H1 (cell line): Measurements from ENCODE around the gene COMMD2. TPM values are rescaled to one million over a fixed set of nuclear protein-coding genes. Genes with fewer than 3 reads are reported as not detected.

Source experiments
- CTCF ChIA-PET: fragments of 300-600 bp; sonication (Branson Sonifier 250); formaldehyde crosslinking; loops from one replicate; lab custom pipeline; 2021; ENCODE audit not compliant: partially characterized antibody; lab: Charles Lee
- POLR2A ChIA-PET: fragments of 300-600 bp; sonication (Branson Sonifier 250); formaldehyde crosslinking; loops from one replicate; lab custom pipeline; 2021; ENCODE audit warnings: inconsistent platforms; ENCODE audit not compliant: partially characterized antibody; lab: Charles Lee
- DNase-seq, 2 experiments: peaks; one replicate each; pipeline versions ENCODE4 v3.0.0 to v3.0.0-alpha.2; 2010 to 2022; ENCODE audit warnings: low spot score in 2 of 2, low read depth in 1 of 2, mixed read lengths in 1 of 2
- FAIRE-seq: peaks from 2 replicates; lab custom pipeline; 2011; peaks lifted over from hg19 to GRCh38; lab: Jason Lieb, UNC
- H2AFZ ChIP-seq: 2 replicates; pipeline ENCODE4 v1.8.1; 2012; ENCODE audit warnings: low read length, inconsistent platforms
- H2AK5ac ChIP-seq: 2 replicates; pipeline ENCODE4 v1.6.1; 2013; ENCODE audit warnings: low read depth, low read length
- H2BK120ac ChIP-seq: replicated peaks from 2 replicates; pipeline ENCODE3; 2013; ENCODE audit warnings: low read depth, low read length, inconsistent platforms
- H2BK12ac ChIP-seq: 2 replicates; pipeline ENCODE4 v1.6.1; 2013; ENCODE audit warnings: low read depth, low read length
- H2BK15ac ChIP-seq: 2 replicates; pipeline ENCODE4 v1.6.1; 2013; ENCODE audit warnings: low read length
- H2BK20ac ChIP-seq: 2 replicates; pipeline ENCODE4 v1.6.1; 2013; ENCODE audit warnings: low read length
- H2BK5ac ChIP-seq: 2 replicates; pipeline ENCODE4 v1.6.1; 2013; ENCODE audit warnings: low read depth, low read length
- H3K14ac ChIP-seq: 2 replicates; pipeline ENCODE4 v1.6.1; 2013; ENCODE audit warnings: inconsistent platforms; ENCODE audit not compliant: insufficient read length
- H3K18ac ChIP-seq: 2 replicates; pipeline ENCODE4 v1.6.1; 2013; ENCODE audit warnings: low read length; ENCODE audit errors: extremely low read depth
- H3K23ac ChIP-seq: 2 replicates; pipeline ENCODE4 v1.6.1; 2013; ENCODE audit warnings: inconsistent platforms; ENCODE audit not compliant: insufficient read length
- H3K23me2 ChIP-seq: 2 replicates; pipeline ENCODE4 v1.6.1; 2013; ENCODE audit warnings: low read depth, low read length
- H3K27ac ChIP-seq: 2 replicates; pipeline ENCODE4 v1.6.1; 2011; ENCODE audit warnings: low read depth, low read length, inconsistent platforms
- H3K27me3 ChIP-seq, 4 experiments: replicated peaks in 1 of 4; 1 replicate in 1 of 4; 2 replicates in 3 of 4; pipeline versions ENCODE4 v1.6.1 to v1.8.1; 2011 to 2013; ENCODE audit warnings: low read length in 3 of 4, mild to moderate bottlenecking in 3 of 4, inconsistent platforms in 2 of 4, mixed read lengths in 2 of 4, moderate library complexity in 1 of 4; ENCODE audit not compliant: control insufficient read depth in 3 of 4, insufficient read depth in 3 of 4; ENCODE audit errors: extremely low read depth in 1 of 4
- H3K36me3 ChIP-seq, 4 experiments: 2 replicates each; pipeline versions ENCODE4 v1.6.1 to v1.8.1; 2011 to 2013; ENCODE audit warnings: mild to moderate bottlenecking in 4 of 4, low read length in 3 of 4, moderate library complexity in 2 of 4, control low read depth in 1 of 4, inconsistent platforms in 1 of 4; ENCODE audit not compliant: insufficient read depth in 4 of 4, control insufficient read depth in 2 of 4
- H3K4ac ChIP-seq: replicated peaks from 2 replicates; pipeline ENCODE3; 2013; ENCODE audit warnings: low read length, low read depth, mixed read lengths, inconsistent platforms; ENCODE audit not compliant: insufficient read length
- H3K4me1 ChIP-seq, 4 experiments: replicated peaks in 1 of 4; 1 replicate in 1 of 4; 2 replicates in 3 of 4; pipeline versions ENCODE4 v1.6.1 to v1.8.1; 2011 to 2013; ENCODE audit warnings: low read length in 3 of 4, inconsistent platforms in 2 of 4, mixed read lengths in 1 of 4; ENCODE audit not compliant: insufficient read depth in 4 of 4, control insufficient read depth in 3 of 4
- H3K4me2 ChIP-seq, 2 experiments: 2 replicates each; pipeline versions ENCODE4 v1.6.1 to v1.8.1; 2011 to 2013; ENCODE audit warnings: low read depth in 2 of 2, low read length in 2 of 2, control low read depth in 1 of 2, inconsistent platforms in 1 of 2, mild to moderate bottlenecking in 1 of 2; ENCODE audit not compliant: insufficient read depth in 1 of 2
- H3K4me3 ChIP-seq, 4 experiments: fragments of 200-600, 300-600 bp in 1 of 4; sonication (generic), shearing (Covaris generic), sonication (Bioruptor Twin) in 1 of 4; 2 replicates each; pipeline versions ENCODE4 v1.5.1 to v1.8.1; 2011 to 2016; ENCODE audit warnings: low read length in 4 of 4, low read depth in 3 of 4, control low read depth in 2 of 4, inconsistent platforms in 2 of 4, mild to moderate bottlenecking in 2 of 4, mixed read lengths in 1 of 4, moderate library complexity in 1 of 4; ENCODE audit not compliant: insufficient read depth in 2 of 4; ENCODE audit errors: extremely low read depth in 1 of 4
- H3K56ac ChIP-seq: replicated peaks from 2 replicates; pipeline ENCODE3; 2013; ENCODE audit warnings: low read depth, mild to moderate bottlenecking, mixed read lengths, low read length, inconsistent platforms; ENCODE audit not compliant: insufficient read length
- H3K79me1 ChIP-seq: 2 replicates; pipeline ENCODE4 v1.6.1; 2013; ENCODE audit warnings: low read depth, low read length, control low read depth
- H3K79me2 ChIP-seq, 2 experiments: 2 replicates each; pipeline versions ENCODE4 v1.6.1 to v1.8.1; 2012 to 2013; ENCODE audit warnings: low read length in 2 of 2, mild to moderate bottlenecking in 2 of 2, inconsistent platforms in 1 of 2; ENCODE audit not compliant: insufficient read depth in 2 of 2, control insufficient read depth in 1 of 2
- H3K9ac ChIP-seq, 4 experiments: replicated peaks in 1 of 4; 1 replicate in 1 of 4; 2 replicates in 3 of 4; pipeline versions ENCODE4 v1.6.1 to v1.8.1; 2011 to 2013; ENCODE audit warnings: low read depth in 3 of 4, low read length in 3 of 4, control low read depth in 2 of 4, mild to moderate bottlenecking in 2 of 4, moderate library complexity in 2 of 4, inconsistent platforms in 1 of 4; ENCODE audit errors: extremely low read depth in 1 of 4
- H3K9me3 ChIP-seq, 2 experiments: 2 replicates each; pipeline versions ENCODE4 v1.6.1 to v1.8.1; 2012 to 2013; ENCODE audit warnings: mild to moderate bottlenecking in 2 of 2, moderate library complexity in 2 of 2, control low read depth in 1 of 2, inconsistent platforms in 1 of 2, low read depth in 1 of 2, low read length in 1 of 2, mixed read lengths in 1 of 2; ENCODE audit not compliant: insufficient read depth in 2 of 2
- H4K20me1 ChIP-seq, 2 experiments: replicated peaks in 1 of 2; 2 replicates each; pipeline versions ENCODE3 to v1.8.1; 2011 to 2013; ENCODE audit warnings: inconsistent platforms in 2 of 2, low read length in 2 of 2, mild to moderate bottlenecking in 1 of 2; ENCODE audit not compliant: insufficient read depth in 2 of 2, control insufficient read depth in 1 of 2
- H4K5ac ChIP-seq: 2 replicates; pipeline ENCODE4 v1.6.1; 2013; ENCODE audit warnings: low read length, low read depth, mixed read lengths, inconsistent platforms; ENCODE audit not compliant: insufficient read length
- H4K8ac ChIP-seq: 2 replicates; pipeline ENCODE4 v1.8.0; 2013; ENCODE audit warnings: mild to moderate bottlenecking, moderate library complexity, low read length, inconsistent platforms; ENCODE audit not compliant: insufficient read depth; ENCODE audit errors: extremely low read depth
- H4K91ac ChIP-seq: replicated peaks from 2 replicates; pipeline ENCODE3; 2013; ENCODE audit warnings: low read length, mixed read lengths, inconsistent platforms; ENCODE audit not compliant: insufficient read length
- CBX8 ChIP-seq: fragments of 300-800, 300-1000 bp; sonication (generic); IDR thresholded peaks from 2 replicates; pipeline ENCODE4 v1.7.1; 2016; ENCODE audit warnings: low read depth, low read length, borderline replicate concordance
- CHD1 ChIP-seq: IDR thresholded peaks from 2 replicates; pipeline ENCODE4 v1.6.1; 2012; ENCODE audit warnings: low read depth, low read length, improper control_type of control experiment
- GABPA ChIP-seq: IDR thresholded peaks from 2 replicates; pipeline ENCODE4 v1.6.1; 2011; ENCODE audit warnings: mild to moderate bottlenecking, low read length, moderate library complexity, borderline replicate concordance; ENCODE audit not compliant: insufficient read depth
- HDAC2 ChIP-seq, 2 experiments: fragments of 300-600 bp in 1 of 2; sonication (generic) in 1 of 2; IDR thresholded peaks; 2 replicates each; pipeline ENCODE4 v1.6.1; 2011 to 2012; ENCODE audit warnings: low read depth in 2 of 2, low read length in 2 of 2, mild to moderate bottlenecking in 2 of 2, moderate library complexity in 2 of 2, borderline replicate concordance in 1 of 2, inconsistent platforms in 1 of 2
- PHF8 ChIP-seq: fragments of 200-600 bp; sonication (generic); conservative IDR thresholded peaks from 2 replicates; pipeline ENCODE4 v1.7.1; 2012; ENCODE audit warnings: low read depth, mild to moderate bottlenecking, inconsistent platforms, low read length, moderate library complexity
- SIRT6 ChIP-seq: IDR thresholded peaks from one replicate; pipeline ENCODE4 v1.7.1; 2012; ENCODE audit warnings: low read length, inconsistent platforms
- SP1 ChIP-seq: IDR thresholded peaks from 2 replicates; pipeline ENCODE4 v1.6.1; 2011; ENCODE audit warnings: low read depth, low read length
- TCF12 ChIP-seq: IDR thresholded peaks from 2 replicates; pipeline ENCODE4 v1.6.1; 2011; ENCODE audit warnings: low read depth, mild to moderate bottlenecking, low read length
- ZNF274 ChIP-seq: IDR thresholded peaks from 2 replicates; pipeline ENCODE4 v1.7.0; 2012; ENCODE audit warnings: low read length, borderline replicate concordance; ENCODE audit errors: extremely low read depth
- WGBS, 2 experiments: shearing (Covaris generic) in 1 of 2; methylation state at CpG; one replicate each; pipeline versions ENCODE4 v1.1.6 to v1.1.7; 2013 to 2015; ENCODE audit warnings: low lambda C conversion rate in 2 of 2, mixed read lengths in 2 of 2, inconsistent platforms in 1 of 2, low coverage in 1 of 2, missing lambda C conversion rate in 1 of 2; ENCODE audit not compliant: insufficient replicate concordance in 2 of 2, insufficient coverage in 1 of 2, insufficient read length in 1 of 2; ENCODE audit errors: extremely low coverage in 1 of 2, missing lambda C conversion rate in 1 of 2; 5-methylcytosine and 5-hydroxymethylcytosine counted together
- polyA plus RNA-seq, 7 experiments: library from polyadenylated mRNA; depleted of rRNA in 3 of 7; stranded (reverse) in 5 of 7; unstranded in 2 of 7; fragments of >200 nt in 5 of 7; fragments of 200-250 nt in 2 of 7; gene quantifications; 1 replicate in 5 of 7; 2 replicates in 1 of 7; 4 replicates in 1 of 7; pipeline versions ENCODE4 v1.2.1 to v1.2.3, GENCODE V29; 2011 to 2013; ENCODE audit warnings: missing spikeins in 2 of 7, mixed read lengths in 2 of 7
- total RNA-seq: library from RNA; stranded (reverse); fragmentation: NEBNext Ultra II Directional; extraction: Animal tissue kit (Norgen Biotek cat#: 25700); gene quantifications from 2 replicates; pipeline ENCODE4 v1.2.1, GENCODE V29; 2021
- TF ChIP-seq, protein P1 (sequence below): IDR thresholded peaks from 2 replicates; pipeline ENCODE4 v1.6.1; 2011; ENCODE audit warnings: low read depth, mild to moderate bottlenecking, low read length; ENCODE audit not compliant: insufficient read depth
- TF ChIP-seq, protein P2 (sequence below): IDR thresholded peaks from 2 replicates; pipeline ENCODE4 v1.6.1; 2012; ENCODE audit warnings: inconsistent platforms
- TF ChIP-seq, protein P3 (sequence below): IDR thresholded peaks from 2 replicates; pipeline ENCODE4 v1.6.1; 2011; ENCODE audit warnings: low read length, improper control_type of control experiment

The COMMD2 gene
- total and polyA plus RNA-seq, 2 of the 8 experiments (the other 6 are each of a cell fraction or from before 2014, with no cell fraction given) = 20.2 to 57.2 TPM

GRCh38 chr3:149776170-149776569, 23.9 kb upstream of the COMMD2 start:
- Histone ChIP-seq H3K9ac (no peak overlapping the region), H2BK12ac (no peak overlapping the region), H3K4me3 (no peak overlapping the region), H3K18ac (no peak overlapping the region), H3K4me2 (no peak overlapping the region), H2BK20ac (no peak overlapping the region), H3K4me1 (no peaks in the 10 kb centered on the region), H2BK5ac (no peak overlapping the region), H2BK15ac (no peak overlapping the region), H3K56ac (no peak overlapping the region), H4K91ac (no peak overlapping the region), H3K27me3 (no peaks in the 10 kb centered on the region; a peak in 1 of 7 replicates), H3K23me2 (no peaks in the 10 kb centered on the region), H3K36me3 (no peaks in the 10 kb centered on the region), H3K14ac (no peak overlapping the region), H3K27ac (no peak overlapping the region), H2AK5ac (no peak overlapping the region), H3K23ac (no peak overlapping the region), H3K4ac (no peak overlapping the region), H3K79me1 (no peaks in the 10 kb centered on the region), H2AFZ (no peak overlapping the region), H2BK120ac (no peak overlapping the region), H4K5ac (no peak overlapping the region), H4K8ac (no peak overlapping the region), H3K9me3 (no peaks in the 10 kb centered on the region), H3K79me2 (no peaks in the 10 kb centered on the region), H4K20me1 (no peaks in the 10 kb centered on the region)
- no peak for FAIRE-seq
- ChIA-PET POLR2A (interaction anchor here (1.9 kb wide), 1 partner anchor 9 kb away, joined by 6 read pairs; no protein-coding TSS in a partner anchor), CTCF (interaction anchor here (0.6 to 11.0 kb wide), 10 partner anchors 10 to 281 kb away, joined by 3 to 103 read pairs (median 4); partner anchors contain the start of gene COMMD2)
- no peak for DNase-seq
- 89% methylated on average over 1 of the region's 1 CpG; no CpG with 5 or more reads in 1 of the 2 experiments for WGBS, 2 experiments
- TF ChIP-seq PHF8 = no peak
- TF ChIP-seq, protein P1, sequence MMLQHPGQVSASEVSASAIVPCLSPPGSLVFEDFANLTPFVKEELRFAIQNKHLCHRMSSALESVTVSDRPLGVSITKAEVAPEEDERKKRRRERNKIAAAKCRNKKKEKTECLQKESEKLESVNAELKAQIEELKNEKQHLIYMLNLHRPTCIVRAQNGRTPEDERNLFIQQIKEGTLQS = no peak
- TF ChIP-seq GABPA = no peak
- TF ChIP-seq ZNF274 = no peak
- no peak for TF ChIP-seq SIRT6
- TF ChIP-seq CBX8 = no peak
- no peak for TF ChIP-seq SP1
- TF ChIP-seq HDAC2 (IDR thresholded peaks at IDR 0.05; ENCODE audit: borderline replicate concordance in 1 of 2, low read depth in 2 of 2, low read length in 2 of 2) = no peak
- TF ChIP-seq CHD1 = no peak
- TF ChIP-seq, protein P2, sequence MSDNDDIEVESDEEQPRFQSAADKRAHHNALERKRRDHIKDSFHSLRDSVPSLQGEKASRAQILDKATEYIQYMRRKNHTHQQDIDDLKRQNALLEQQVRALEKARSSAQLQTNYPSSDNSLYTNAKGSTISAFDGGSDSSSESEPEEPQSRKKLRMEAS = no peak
- no peak for TF ChIP-seq TCF12
- TF ChIP-seq, protein P3, sequence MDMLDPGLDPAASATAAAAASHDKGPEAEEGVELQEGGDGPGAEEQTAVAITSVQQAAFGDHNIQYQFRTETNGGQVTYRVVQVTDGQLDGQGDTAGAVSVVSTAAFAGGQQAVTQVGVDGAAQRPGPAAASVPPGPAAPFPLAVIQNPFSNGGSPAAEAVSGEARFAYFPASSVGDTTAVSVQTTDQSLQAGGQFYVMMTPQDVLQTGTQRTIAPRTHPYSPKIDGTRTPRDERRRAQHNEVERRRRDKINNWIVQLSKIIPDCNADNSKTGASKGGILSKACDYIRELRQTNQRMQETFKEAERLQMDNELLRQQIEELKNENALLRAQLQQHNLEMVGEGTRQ = no peak
